HG02885 (cell line): ENCODE data around the gene CFAP58.

Experiments used
- ATAC-seq: cut with Tn5 transposase; IDR thresholded peaks from one replicate; pipeline ENCODE4 v1.9.1; 2021; ENCODE audit warnings: mild to moderate bottlenecking; ENCODE audit not compliant: unreplicated experiment, poor library complexity

The CFAP58 gene

GRCh38 chr10:104321725-104322415 lies 31.8 kb upstream of the CFAP58 start:
- ATAC-seq: no peak

DNA sequence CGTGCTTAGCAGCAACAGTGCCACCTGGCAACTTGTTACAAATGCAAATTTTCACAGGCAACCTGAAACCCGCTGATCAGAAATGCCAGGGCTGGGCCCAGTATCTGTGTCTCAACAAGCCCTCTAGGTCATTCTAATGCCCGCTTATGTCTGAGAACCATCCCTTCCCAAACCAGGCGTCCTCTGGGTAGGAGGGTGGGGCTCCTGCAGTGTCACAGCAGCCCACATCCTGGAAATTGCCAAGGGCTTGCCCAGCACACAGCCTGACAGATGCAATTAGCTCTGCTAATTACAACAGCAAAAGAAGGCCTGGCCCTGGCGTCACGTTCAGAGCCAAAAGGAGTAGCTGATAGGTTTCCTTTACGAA lies 31.2 kb upstream of the CFAP58 start:
- no peak for ATAC-seq

GRCh38 chr10:104323085-104323484 lies 30.5 kb upstream of the CFAP58 start:
- ATAC-seq: no peak

DNA sequence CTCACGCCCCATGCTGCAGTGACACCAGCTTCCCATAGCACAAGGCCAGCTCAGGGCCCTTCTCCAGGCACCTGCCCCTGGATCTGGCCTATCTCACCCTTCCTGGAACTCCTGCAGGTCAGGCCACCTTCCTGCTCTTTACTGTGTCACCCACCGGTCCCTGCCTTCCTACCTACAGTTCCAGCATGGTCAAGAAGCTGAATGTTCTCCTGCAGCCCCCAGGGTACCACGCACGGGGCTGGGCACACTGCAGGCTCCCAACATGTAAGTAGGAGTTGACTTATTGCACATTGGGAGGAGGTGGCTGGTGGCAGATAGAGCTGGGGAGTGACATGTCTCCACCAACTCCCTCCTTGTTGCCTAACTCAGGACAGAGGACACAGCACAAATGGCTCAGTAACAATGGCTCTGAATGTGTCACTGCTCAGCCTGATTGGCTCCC lies 29.9 kb upstream of the CFAP58 start:
- ATAC-seq: no peak

DNA sequence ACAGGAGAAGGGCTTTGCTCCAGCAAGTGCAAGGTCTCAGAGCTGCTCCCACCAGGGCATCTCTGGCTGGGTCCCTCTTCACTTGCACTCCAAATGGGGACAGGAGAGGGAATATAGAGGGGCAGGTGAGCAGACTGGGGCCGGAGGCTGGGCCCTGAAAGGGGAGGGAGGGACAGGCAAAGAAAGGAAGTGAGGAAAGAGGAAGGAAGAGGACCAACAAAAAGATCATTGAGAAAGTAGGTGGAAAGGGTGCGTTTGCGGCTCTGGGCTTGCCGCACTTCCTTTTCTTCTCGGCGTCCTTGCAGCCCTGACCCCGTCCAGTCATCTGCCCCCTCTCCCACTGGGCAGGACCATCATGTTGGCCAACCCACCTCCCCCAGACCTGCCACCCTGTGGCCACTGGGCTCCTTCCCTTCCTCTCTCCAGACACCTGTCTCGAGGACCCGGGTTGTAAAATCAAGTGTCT lies 29.4 kb upstream of the CFAP58 start:
- no peak for ATAC-seq

- ATAC-seq: no peak
Measured at GRCh38 chr10:104324931-104325330, 28.7 kb upstream of the CFAP58 start.

GRCh38 chr10:104325436-104326435 lies 27.9 kb upstream of the CFAP58 start:
- no peak for ATAC-seq

DNA sequence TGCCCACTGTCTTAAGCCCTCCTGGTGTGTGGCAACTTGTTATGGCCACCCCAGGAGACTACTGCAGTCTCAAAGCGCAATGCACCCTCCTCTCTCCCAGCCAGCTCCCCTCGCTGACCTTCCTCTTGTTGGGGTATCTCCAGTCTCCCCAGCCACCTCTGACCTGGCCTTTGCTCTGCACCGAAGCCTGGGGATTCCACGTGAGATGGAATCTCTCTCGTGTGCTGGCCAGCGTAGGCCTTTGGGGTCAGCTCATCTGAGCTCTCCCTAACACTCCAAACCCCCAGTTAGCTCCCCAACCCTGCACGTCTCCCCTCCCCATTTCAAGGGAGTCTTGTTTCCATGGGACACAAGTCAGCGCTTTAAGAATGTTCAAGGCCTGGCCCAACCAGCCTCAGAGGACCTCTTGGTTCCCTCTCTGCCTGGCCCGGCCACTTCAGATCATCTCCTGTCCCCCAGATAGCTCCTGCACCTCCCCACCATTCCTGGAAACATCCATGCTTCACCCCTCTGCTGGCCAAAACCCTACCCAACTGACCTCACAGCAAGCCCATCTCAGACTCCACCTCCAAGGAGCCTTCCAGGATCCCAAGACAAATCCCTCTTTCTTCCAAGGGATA lies 26.5 kb upstream of the CFAP58 start:
- ATAC-seq: no peak

GRCh38 chr10:104327745-104328645 lies 25.6 kb upstream of the CFAP58 start:
- no peak for ATAC-seq

DNA sequence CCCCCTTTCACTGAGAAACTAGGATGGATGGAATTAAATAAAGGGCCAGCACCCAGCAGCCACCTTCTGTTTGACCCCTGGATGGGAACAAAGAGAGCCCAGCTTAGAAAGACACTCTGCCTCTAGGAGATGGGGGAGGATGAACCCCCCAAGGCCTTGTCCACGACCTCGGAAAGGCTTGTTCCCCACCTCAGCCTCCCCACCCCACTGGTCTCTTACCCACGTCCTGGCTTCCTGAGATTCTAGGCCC lies 25.1 kb upstream of the CFAP58 start:
- no peak for ATAC-seq

GRCh38 chr10:104328896-104329710 lies 24.5 kb upstream of the CFAP58 start:
- peak; percentile 65 for ATAC-seq

DNA sequence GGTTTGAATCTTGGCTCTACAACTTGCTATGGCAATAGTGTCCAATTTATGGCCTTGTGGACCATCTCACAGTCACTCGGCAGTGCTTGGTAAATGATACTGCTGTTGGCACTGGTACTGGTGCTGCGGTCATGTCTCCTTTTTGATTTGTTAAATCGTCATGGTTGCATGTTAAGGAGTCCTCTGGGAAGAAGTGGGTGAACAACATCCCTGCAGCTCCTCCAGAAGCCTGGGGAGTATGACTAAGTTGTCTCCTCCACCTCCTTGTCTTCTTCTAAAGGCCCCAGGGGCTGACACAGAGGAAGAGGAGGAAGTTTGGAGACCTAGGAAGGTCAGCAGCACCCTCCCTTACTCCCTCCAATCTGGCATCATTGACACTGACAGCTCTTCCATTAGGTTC lies 23.9 kb upstream of the CFAP58 start:
- no peak for ATAC-seq

DNA sequence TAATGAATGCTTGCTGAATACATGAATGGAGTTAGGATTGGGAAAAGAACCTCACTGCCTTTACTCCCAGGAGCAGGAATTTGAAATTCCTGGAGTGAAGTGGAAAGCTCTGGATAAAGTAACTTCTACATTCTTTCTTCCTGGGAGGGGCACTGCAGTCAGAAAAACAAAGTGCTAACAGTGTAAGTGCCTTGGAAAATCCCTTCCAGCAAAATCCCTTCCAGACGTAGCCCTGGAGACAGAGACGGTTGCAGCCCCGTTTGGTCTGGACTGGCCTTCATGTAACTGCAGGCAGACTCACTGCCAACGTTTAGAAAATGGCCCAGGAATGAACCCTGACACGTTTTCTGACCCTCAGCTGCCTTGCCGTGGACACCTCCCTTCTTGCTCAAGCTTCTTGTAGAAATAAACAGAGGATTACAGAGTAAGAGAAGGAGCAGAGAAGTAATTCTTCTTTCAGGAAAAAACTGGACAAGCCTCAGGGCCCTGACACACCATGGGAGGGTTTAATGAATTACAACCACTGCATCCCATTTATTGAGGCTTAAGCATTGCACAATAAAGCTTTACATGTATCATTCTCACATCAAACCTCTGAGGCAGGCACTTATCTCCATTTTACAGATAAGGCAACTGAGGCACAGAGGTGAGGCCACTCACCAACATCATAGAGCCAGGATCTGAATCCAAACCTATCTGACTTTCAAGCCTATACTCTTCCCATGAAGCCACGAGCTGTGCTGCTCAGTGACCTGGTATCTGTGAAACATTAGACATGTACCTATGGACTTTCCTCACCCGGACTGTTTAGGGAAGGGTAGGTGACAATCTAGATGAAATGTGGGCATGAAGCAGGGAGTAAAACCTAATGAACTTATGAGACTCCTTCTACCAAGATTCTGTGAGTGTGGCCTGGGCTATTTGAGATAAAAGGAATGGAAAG lies 23.2 kb upstream of the CFAP58 start:
- ATAC-seq: no peak

DNA sequence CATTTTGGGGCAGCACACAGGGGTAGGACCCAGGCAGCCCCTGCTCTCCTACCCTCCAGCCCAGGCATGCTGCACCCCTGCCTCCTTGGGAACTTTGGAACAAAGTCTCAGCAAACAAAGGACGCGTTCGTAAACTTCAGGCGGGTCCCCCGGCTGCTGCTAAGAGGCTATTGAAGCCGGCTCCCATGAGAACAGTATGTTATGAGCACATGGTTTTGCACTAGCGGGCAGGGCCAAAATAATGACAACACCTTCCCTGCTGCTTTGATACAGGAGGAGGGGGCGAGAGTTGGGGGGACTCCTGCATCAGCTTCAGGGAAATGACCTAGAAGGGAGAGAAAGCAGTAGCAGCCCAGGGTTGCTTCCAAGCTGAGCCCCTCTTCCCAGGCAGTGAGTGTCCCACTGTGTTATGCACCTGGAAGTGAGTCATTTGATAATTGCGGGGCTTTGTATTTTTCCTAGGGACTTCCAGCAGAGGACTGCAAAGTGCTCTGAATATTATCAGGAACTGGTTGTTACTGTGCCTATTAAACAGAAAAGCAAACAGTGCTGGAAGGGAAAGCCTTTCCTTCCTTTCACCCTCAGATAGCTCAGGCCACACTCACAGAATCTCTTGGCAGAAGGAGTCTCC lies 22.3 kb upstream of the CFAP58 start:
- ATAC-seq: no peak

GRCh38 chr10:104332243-104333031 lies 21.2 kb upstream of the CFAP58 start:
- ATAC-seq: no peak

DNA sequence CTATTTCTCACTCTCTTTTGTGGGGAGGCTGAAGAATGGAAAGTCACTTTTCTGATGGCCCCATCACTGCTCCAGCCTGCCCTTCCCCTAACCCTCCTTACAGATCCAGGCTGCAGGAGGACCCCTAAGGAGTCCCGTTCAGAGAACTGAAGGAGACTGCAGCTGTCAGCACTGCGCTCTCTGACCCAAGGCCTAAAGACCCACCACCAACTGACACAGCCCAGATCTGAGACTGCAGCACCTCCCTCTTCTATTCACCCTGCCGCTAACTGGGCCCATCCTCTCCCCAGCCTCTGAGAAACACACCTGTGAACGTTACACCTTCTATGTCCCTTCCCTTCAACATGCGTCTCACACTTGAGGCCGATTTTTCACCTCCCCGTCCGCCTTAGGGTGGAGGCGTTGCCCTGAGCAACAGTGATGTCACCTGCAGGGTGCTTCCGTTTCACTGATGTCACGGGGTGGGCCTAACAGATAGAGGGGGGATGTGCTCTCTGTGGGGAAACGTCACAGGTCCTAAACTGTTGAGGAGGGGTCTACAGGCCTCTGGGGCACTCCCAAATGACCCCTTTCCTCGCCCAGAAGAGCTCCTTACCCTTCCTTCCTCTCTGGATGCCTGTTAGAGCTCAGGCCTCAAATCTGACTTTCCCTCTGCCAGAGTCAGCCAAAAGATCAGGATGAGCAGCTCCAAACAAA lies 20.5 kb upstream of the CFAP58 start:
- no peak for ATAC-seq
